Stimulated activated CD4-positive, alpha-beta T cell treated with anti-CD3 and anti-CD28 coated beads, TNF-alpha, amount 100 ng/mL, for 48 hours (primary cell): Measurements from ENCODE around the gene LUZP1.

Source experiments
- DNase-seq, 3 donors: peaks; one replicate each; pipeline ENCODE4 v3.0.0-alpha.2; 2020; ENCODE audit warnings: low read depth in 3 of 3

The LUZP1 gene

DNA sequence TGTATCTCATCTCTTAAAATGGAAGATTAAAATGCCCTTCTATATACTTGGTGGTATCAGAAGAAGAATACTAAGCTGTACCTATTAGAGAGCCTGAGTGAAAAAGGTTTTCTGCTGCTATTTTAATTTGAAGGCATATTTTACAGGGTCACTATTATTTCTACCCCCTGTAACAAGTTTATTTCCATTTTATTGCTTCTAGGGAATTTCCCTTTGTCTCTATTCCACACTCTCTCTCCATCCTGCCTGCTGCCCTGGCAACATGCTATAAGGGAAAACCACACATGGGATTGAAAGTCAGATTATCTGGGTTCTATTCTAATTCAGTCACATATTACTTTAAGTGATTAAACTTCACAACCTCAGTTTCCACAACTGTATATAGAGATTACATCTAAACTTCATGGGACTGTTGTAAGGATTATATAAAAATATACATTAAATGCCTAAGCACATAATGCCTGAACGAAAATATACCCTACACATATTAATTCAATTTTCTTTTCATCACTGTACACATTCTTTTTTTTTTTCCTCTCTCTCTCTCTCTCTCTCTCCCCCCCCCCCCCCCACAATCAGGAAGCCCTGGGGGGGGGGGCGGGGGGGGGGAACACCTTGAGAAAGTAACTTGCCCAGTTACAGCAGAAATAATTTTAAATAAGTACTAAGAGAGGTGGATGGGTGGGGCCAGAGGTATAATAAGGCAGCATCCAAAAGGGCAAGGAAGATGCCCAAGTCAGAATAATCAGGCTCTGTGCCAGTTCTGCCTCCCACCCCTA, 51.5 kb downstream of the LUZP1 start:
- no peak for DNase-seq

DNA sequence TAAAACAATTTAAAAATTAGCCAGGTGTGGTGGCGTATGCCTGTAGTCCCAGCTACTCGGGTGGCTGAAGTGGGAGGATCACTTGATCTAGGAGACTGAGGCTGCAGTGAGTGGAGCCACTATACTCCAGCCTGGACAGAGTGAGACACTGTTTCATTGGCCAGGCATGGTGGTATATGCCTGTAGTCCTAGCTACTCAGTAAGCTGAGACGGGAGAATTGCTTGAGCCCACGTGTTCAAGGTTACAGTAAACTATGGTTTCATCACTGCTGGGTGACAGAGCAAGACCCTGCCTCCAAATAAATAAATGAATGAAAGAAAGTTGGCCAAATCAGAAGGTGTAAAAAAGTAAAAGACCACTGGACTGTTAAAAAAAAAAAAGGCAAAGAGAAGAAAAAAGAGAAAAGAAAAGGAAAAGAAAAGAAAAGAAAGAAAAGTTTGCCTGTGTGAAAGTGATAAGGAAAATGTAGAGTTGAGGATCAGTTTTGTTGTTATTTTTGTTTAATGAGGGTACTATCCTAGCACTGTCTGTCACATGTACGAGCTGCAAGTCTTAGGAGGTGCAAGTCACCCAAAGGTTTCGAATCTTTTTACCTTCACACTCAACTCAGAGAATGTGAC, 52.3 kb downstream of the LUZP1 start:
- no peak for DNase-seq

GRCh38 chr1:23114424-23115079, 54.1 kb downstream of the LUZP1 start:
- no peak for DNase-seq

DNA sequence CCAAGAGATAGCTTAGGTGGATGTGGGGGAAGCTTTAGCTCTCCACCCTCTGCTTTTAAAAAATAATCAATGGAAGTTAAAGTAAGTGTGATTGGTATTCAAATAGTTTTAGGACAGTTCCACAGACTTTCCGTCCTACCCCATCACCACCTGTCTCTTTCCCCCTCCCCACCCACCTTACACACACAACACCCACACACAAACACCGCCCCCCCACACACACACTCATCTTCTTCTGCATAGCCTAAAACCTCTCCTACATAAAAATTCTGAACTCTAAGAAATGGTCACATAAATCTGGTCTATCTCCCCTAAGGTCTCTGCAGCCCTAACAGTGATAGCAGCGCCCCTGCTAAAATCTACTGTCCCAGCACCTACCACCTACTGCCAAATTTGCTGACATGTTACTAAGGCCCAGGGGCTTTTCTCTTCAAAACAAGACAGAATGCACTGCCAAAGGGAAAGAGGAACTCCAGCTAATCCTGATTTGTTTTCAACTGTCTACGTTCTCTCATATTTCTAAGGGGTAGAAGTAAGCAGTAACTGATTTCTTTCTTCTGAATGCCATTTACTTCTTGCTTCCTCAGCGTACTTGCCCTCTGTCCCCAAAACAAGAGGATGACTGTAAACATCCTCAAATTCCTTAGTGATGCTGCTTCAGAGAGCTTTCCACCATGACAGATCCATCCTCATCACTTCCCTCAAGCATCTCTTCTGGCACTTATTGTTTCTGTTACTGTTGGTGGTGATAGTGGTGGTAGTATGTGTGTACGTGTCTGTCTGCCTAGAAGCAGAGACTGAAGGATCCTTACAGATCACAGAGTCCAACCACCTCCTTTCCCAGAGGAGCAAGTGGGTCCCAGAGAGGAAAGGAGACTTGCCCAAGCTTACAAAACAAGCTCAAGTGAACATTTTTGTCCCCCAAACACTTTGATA, 56.8 kb downstream of the LUZP1 start:
- DNase-seq: no peak

DNA sequence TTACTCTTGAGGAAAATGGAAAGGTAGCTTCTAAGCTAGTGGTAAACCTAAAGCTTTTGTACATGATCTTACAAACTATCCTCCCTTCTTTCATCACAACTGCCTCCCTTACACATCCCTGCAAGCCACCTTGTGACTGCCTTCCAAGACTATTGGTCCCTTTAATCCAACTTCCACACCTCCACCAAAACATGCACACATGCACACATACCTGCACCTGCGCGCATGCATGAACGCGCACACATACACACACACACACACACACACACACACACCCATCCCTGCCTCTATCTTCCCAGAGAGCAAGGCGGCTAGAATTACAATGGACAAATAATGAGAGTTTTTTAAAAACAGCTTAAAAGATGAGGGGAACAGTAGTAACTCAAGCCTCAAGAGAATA, 58.3 kb downstream of the LUZP1 start:
- no peak for DNase-seq

DNA sequence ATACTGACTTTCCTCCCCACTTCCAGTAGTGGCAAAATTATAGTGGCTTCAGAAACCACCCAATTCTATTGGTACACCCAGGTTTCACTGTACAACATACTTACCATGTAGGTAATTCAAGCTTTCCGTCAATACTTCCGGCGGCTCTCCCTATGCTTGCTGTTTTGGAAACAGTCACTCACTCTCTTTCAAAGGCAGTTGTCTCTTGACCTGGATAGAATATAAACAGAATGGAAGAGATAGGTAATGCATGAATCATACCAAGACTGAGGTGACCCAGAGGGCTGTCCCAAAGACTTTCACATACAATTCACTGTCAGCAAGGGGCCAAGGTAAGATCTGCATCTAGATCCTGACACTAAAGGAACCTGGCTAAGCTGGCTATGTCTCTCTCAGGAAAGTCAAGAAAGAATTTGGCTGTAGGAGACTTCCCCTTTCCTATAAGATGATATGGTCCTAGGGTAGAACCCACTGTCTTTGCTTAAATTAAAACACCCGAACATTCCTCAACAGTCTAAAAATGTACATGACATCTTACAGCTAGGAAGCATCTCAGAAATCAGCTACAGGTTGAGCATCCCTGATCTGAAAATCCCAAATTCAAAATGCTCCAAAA, 59.6 kb downstream of the LUZP1 start:
- DNase-seq: no peak

DNA sequence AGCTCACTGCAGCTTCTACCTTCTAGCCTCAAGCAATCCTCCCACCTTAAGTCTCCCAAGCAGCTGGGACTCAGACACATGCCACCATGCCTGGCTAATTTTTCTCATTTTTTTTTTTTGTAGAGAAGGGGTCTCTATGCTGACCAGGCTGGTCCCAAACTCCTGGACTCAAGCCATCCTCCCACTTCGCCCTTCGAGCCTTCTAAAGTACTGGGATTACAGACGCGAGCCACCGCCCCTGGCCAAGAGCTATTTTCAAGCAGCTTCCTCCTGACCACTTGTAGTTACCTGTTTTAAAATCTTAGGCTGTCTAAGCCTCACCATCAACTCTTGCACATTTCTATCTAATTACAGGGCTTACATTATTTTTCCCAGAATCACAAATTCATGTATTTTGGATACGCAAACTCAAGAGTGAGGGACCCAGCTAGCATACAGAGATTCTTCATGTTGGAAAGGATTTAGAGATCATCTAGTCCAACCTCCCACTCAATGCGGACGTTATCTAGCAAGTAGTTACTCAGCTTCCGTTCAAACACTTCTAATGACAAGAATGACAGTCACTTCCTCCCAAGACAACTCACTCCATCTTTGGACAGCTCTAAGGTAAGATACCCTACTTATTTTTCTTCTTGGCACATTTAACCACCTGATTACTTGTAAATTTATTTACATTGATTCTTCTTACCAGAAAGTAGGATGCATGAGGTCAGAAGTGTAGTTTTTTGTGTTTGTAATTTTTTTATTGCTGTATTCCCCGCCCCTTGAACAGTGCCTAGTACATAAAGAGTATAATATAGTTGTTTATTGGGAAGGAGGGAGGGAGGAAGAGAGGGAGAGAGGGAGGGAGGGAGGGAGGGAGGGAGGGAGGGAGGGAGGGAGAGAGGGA, 65.4 kb downstream of the LUZP1 start:
- DNase-seq: peak in 1 of 3 donors; percentile 47

GRCh38 chr1:23102289-23102688, 66.4 kb downstream of the LUZP1 start:
- DNase-seq: no peak

DNA sequence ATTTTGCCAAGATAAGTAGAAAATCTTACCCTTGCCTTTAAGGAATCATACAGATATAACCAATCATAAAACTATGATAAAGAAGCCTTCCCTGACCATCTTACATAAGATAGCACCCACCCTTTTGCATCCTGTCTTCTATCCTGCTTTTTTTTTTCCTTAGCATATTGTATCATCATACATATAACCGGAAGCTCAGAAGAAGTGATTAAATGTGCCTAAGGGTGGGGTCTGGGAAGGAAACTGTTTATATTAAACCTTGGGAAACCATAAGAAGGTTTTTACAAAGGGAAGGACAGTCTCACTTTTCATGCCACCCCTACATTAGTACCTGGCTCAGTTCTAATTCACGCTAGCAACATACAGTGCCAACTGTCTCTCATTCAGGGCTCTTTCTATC, 66.8 kb downstream of the LUZP1 start:
- DNase-seq: no peak

- DNase-seq: no peak
Measured at GRCh38 chr1:23101101-23101827, 67.4 kb downstream of the LUZP1 start.

- peak in 1 of 3 donors; percentile 14 for DNase-seq
Measured at GRCh38 chr1:23100074-23100748, 68.4 kb downstream of the LUZP1 start.

GRCh38 chr1:23099171-23099536, 69.5 kb downstream of the LUZP1 start:
- no peak for DNase-seq

DNA sequence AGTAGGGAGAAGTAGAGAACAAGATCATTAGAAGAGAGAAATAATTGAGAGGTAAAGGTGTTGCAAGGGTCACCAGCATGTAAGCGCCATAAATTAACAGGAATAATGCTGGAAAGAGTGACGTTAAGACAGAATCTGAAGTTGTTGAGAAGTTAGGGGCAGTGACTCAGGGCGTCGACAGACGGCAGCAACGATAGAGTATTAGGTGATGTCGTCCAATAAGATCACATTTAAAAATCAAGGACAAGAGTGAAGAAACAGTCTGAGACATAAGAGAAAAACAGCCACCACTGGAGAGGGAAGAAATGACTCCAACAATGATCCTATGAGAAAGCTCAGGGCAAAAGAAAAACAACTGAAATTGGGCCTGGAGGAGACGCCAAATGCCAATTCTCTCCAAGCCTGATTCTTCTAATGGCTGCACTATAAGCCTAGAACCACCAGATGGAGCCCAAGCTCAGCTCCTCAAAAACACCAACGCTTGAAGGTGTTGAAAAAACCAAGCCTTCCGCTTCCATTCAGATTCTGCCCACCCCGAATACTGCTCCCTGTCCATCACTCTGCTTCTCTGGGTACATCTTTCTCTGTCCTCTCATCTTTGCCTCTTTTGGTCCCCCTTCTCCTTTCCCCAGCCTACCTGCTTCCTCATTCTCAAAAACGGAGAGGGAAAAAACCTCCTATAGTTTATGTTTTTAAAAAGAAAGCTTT, 70.0 kb downstream of the LUZP1 start:
- peak; percentile 33 to 43 (median 37) for DNase-seq

GRCh38 chr1:23097316-23097715, 71.3 kb downstream of the LUZP1 start:
- no peak for DNase-seq

DNA sequence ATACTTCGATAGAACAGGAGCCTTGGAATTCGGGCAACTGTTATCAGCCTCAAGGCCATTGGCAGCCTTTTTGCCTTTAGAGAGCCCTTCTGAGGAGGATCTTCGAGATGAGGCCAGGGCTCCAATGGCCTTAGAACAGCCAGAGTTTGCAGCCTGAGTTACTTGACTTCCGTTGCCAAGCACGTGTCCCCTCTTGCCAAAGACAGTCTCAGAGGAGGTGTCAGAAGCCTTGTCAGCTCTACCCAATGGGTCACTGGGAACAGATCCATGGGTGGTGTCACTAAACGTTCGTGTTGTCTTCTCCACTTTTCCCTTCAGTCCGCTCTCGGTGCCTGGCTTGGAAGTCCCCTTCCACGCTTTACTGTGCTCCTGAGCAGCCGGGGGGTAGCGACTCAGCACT, 76.2 kb downstream of the LUZP1 start:
- no peak for DNase-seq

- DNase-seq: no peak
Measured at GRCh38 chr1:23091545-23091944, 77.1 kb downstream of the LUZP1 start.

GRCh38 chr1:23090056-23090455, 78.6 kb downstream of the LUZP1 start:
- no peak for DNase-seq

- no peak for DNase-seq
Measured at GRCh38 chr1:23088027-23088426, 80.6 kb downstream of the LUZP1 start.

GRCh38 chr1:23085696-23086095, 83.0 kb downstream of the LUZP1 start:
- no peak for DNase-seq
